ENCODE data around the gene AQR. TPM values are rescaled to one million over a fixed set of nuclear protein-coding genes. Genes with fewer than 3 reads are reported as not detected.
A peak's percentile ranks its signal among the peaks of the same experiment; 100 is the strongest.
"Not testable (repeated sequence)": the region's sequence is repeated elsewhere in the genome, so short reads cannot be mapped to it uniquely, and the experiment has no call there.

The AQR gene
- total and polyA plus RNA-seq, 11 donors, result 5.3 to 16.0 (median 12.0) TPM

DNA sequence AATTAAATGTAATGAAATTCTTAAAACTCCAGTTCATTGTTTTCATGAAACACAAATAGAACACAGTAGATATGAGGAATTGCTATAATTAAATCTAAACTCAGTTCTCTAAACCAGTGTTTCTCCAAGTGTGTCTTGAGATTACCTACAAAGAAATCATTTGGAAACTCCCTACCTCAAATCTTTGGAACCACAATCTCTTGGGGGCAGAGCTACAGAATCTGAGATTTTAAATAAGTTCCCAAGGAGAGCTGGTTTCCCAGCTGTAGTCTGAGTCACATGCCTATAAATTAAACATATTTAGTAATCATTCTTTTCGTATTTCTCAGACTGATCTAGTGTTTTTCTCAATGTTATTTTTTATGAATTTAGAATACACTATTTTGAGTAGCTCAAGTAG, 157.2 kb downstream of the AQR start:
- 64 to 73% (median 67%) methylated on average over 1 of the region's 1 CpG for WGBS, 4 donors
- DNase-seq (no peak), ATAC-seq (no peak)
- TF ChIP-seq POLR2A (IDR thresholded peaks at IDR 0.05), result no peak
- TF ChIP-seq, protein P1, sequence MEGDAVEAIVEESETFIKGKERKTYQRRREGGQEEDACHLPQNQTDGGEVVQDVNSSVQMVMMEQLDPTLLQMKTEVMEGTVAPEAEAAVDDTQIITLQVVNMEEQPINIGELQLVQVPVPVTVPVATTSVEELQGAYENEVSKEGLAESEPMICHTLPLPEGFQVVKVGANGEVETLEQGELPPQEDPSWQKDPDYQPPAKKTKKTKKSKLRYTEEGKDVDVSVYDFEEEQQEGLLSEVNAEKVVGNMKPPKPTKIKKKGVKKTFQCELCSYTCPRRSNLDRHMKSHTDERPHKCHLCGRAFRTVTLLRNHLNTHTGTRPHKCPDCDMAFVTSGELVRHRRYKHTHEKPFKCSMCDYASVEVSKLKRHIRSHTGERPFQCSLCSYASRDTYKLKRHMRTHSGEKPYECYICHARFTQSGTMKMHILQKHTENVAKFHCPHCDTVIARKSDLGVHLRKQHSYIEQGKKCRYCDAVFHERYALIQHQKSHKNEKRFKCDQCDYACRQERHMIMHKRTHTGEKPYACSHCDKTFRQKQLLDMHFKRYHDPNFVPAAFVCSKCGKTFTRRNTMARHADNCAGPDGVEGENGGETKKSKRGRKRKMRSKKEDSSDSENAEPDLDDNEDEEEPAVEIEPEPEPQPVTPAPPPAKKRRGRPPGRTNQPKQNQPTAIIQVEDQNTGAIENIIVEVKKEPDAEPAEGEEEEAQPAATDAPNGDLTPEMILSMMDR (IDR thresholded peaks at IDR 0.05), result no peak
- no peak overlapping the region for H3K4me3 ChIP-seq
- peaks cover 0 to 15% (median 3%) of the 10 kb centered on the region in 12 donors for H3K4me1 ChIP-seq
- H3K27me3 ChIP-seq, result no peaks in the 10 kb centered on the region
- peaks cover 0 to 2% (median 0%) of the 10 kb centered on the region in 12 donors for H3K9me3 ChIP-seq
- peak overlapping the region in 1 of 12 donors; percentile 17 for H3K27ac ChIP-seq
- intact Hi-C loops (cut with DNase I), result no loop called here
- no peaks in the 10 kb centered on the region for H3K36me3 ChIP-seq

DNA sequence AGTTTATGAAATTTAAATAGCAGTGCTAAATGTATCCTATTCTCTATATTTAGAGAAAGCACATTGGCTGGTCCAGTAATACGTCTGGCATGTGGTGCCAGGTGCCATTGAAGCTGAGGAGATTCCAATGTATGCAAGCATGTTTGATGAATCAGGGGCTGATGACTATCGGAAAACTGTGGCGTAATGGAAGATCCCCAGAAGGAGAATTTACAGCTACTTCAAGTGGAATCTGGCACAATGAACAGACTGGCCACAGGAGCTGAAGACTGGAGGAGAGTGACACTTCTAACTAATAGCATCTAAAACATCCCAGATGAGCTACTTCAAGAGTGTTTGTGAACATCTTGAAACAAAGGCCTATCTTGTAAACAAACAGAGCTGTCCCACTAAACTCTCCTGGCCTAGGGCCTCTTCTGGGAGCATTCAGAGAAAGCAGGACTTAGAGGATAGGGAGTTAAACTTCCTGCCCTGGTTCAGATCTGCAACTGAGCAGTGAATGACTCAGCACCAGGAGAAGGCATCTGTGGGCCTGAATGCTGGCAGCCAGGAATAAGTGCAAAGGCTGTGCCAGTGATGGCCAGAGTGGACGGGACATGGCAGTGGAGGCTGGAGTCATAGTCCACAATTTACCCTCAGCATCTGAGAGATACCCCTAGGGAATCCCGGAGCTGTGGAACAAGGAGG, 159.0 kb downstream of the AQR start:
- no peaks in the 10 kb centered on the region for H3K27me3 ChIP-seq

DNA sequence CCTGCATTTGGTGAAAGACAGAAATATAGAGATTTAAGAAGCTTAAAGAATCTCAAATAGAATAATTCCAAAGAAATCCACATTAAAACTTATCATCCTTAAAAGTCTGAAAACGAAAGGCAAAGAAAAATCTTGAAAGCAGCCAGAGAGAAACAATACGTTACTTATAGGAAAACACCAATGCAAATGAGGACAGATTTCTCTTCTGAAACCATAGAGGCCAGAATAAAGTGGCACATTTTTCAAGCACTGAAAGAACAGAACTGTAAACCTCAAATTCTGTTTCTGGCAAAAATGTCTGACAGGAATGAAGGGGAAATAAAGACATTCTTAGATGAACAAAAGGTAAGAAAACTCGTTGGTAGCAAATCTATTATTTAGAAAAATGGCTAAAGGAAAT, 160.4 kb downstream of the AQR start:
- Histone ChIP-seq H3K4me3 (no peak overlapping the region), H3K4me1 (peaks cover 0 to 23% (median 4%) of the 10 kb centered on the region in 12 donors), H3K27me3 (no peaks in the 10 kb centered on the region), H3K36me3 (no peaks in the 10 kb centered on the region), H3K27ac (no peak overlapping the region), H3K9me3 (peaks cover 0 to 6% (median 0%) of the 10 kb centered on the region in 12 donors)
- no peak for DNase-seq
- no peak for TF ChIP-seq POLR2A (IDR thresholded peaks at IDR 0.05)
- TF ChIP-seq, protein P1 (IDR thresholded peaks at IDR 0.05), result no peak
- 76 to 83% (median 76%) methylated on average over 3 of the region's 3 CpGs for WGBS, 4 donors
- no peak for ATAC-seq
- intact Hi-C loops (cut with DNase I), result loop anchor here in 1 of 10 donors (10.0 kb wide), 1 partner anchor 96 kb away; no protein-coding TSS in a partner anchor

More for the DNA sequence above, 159.0 kb downstream of the AQR start:
- TF ChIP-seq POLR2A (IDR thresholded peaks at IDR 0.05), result no peak
- TF ChIP-seq, protein P1 (IDR thresholded peaks at IDR 0.05), result no peak
- ATAC-seq, result peak in 3 of 4 donors; percentile 44 to 85 (median 55)
- DNase-seq, result peak in 1 of 5 donors; percentile 42
- Histone ChIP-seq H3K4me3 (no peak overlapping the region), H3K36me3 (no peaks in the 10 kb centered on the region), H3K27ac (peak overlapping the region in 5 of 12 donors; percentile 28 to 54 (median 41)), H3K4me1 (peaks cover 0 to 15% (median 3%) of the 10 kb centered on the region in 12 donors), H3K9me3 (peaks cover 0 to 6% (median 0%) of the 10 kb centered on the region in 12 donors)
- 62 to 68% (median 62%) methylated on average over 5 of the region's 5 CpGs for WGBS, 4 donors
- intact Hi-C loops (cut with DNase I), result no loop called here

DNA sequence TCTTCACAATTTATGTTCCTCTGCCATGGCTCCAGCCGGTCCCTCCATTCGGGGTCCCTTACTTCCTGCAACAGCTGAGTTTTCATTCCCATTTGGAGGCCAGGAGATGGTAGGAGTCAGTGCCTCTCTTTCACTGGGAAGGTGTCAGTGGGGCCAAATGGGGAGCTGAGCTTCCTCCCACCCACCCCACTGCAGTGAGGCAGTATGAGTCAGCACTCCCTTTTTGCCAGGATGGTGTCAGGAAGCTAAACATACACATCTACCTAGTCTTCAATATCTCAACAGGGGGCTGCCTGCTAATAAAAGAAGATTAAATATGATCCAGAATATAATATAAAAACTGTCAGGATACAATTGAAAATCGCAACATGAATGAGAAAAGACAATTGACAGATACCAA, 161.5 kb downstream of the AQR start:
- peaks cover 0 to 14% (median 3%) of the 10 kb centered on the region in 12 donors for H3K4me1 ChIP-seq
- no peak overlapping the region for H3K4me3 ChIP-seq
- WGBS, 4 donors, result 93 to 96% (median 93%) methylated on average over 3 of the region's 3 CpGs

DNA sequence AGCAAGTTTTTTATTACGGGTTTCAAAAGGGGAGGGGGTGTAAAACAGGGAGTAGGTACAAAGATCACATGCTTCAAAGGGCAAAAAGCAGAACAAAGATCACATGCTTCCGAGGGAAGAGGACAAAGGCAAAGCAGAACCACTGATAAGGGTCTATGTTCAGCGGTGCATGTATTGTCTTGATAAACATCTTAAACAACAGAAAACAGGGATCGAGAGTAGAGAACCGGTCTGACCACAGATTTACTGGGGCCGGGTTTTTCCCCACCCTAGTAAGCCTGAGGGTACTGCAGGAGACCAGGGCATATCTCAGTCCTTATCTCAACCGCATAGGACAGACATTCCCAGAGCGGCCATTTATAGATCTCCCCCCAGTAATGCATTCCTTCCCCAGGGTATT, 162.3 kb downstream of the AQR start:
- 82 to 86% (median 84%) methylated on average over 8 of the region's 8 CpGs for WGBS, 4 donors
- H3K27ac ChIP-seq, result not testable (repeated sequence)

More for the DNA sequence above, 161.5 kb downstream of the AQR start:
- TF ChIP-seq, protein P1 (IDR thresholded peaks at IDR 0.05), result no peak
- TF ChIP-seq POLR2A (IDR thresholded peaks at IDR 0.05), result no peak
- Histone ChIP-seq H3K27ac (no peak overlapping the region), H3K36me3 (no peaks in the 10 kb centered on the region), H3K9me3 (peaks cover 0 to 6% (median 0%) of the 10 kb centered on the region in 12 donors), H3K27me3 (no peaks in the 10 kb centered on the region)
- no peak for DNase-seq
- intact Hi-C loops (cut with DNase I), result loop anchor here in 1 of 10 donors (10.0 kb wide), 1 partner anchor 97 kb away; no protein-coding TSS in a partner anchor
- peak in 1 of 4 donors; percentile 34 for ATAC-seq

More for the DNA sequence above, 162.3 kb downstream of the AQR start:
- not testable (repeated sequence) for H3K36me3 ChIP-seq, H3K4me1 ChIP-seq, H3K9me3 ChIP-seq, ATAC-seq, DNase-seq, H3K27me3 ChIP-seq, H3K4me3 ChIP-seq
- intact Hi-C loops (cut with DNase I), result loop anchor here in 1 of 10 donors (10.0 kb wide), 1 partner anchor 98 kb away; no protein-coding TSS in a partner anchor

Measured in heart left ventricle (tissue), 16 donors.